ENCODE results near the gene SORT1. TPM values are rescaled to one million over a fixed set of nuclear protein-coding genes. Genes with fewer than 3 reads are reported as not detected.
A peak's percentile ranks its signal among the peaks of the same experiment; 100 is the strongest.

Gene SORT1
- total and polyA plus RNA-seq, 4 donors, result 1.0 to 10.6 (median 3.4) TPM

GRCh38 chr1:109391626-109392025, 6.1 kb downstream of the SORT1 start:
- peak overlapping the region; percentile 8 to 29 for H3K27ac ChIP-seq (ENCODE audit: low read depth in 1 of 2, low read length in 2 of 2)
- DNase-seq (ENCODE audit: low spot score), result no peak
- H3K36me3 ChIP-seq (ENCODE audit: control insufficient read depth in 4 of 4, insufficient read depth in 3 of 4, low read depth in 1 of 4, low read length in 3 of 4), result no peaks in the 10 kb centered on the region
- no peak overlapping the region for H3K9ac ChIP-seq (ENCODE audit: low read depth in 1 of 2, low read length in 2 of 2)
- H3K9me3 ChIP-seq (ENCODE audit: control insufficient read depth in 4 of 4, low read length in 3 of 4), result no peaks in the 10 kb centered on the region
- H3K27me3 ChIP-seq (ENCODE audit: control insufficient read depth in 4 of 4, insufficient read depth in 4 of 4, low read length in 3 of 4), result no peaks in the 10 kb centered on the region
- no peak overlapping the region for H3K4me3 ChIP-seq (ENCODE audit: low read depth in 1 of 3, low read length in 3 of 3)
- peaks cover 0 to 12% (median 5%) of the 10 kb centered on the region in 4 donors for H3K4me1 ChIP-seq (ENCODE audit: control insufficient read depth in 4 of 4, insufficient read depth in 4 of 4, low read length in 3 of 4)
- TF ChIP-seq ZBTB33 (IDR thresholded peaks at IDR 0.05) (no peak), GABPA (IDR thresholded peaks at IDR 0.05 in 1 of 2, conservative IDR thresholded peaks at IDR 0.05 in 1 of 2) (no peak), FOXA1 (IDR thresholded peaks at IDR 0.05) (no peak), MAX (IDR thresholded peaks at IDR 0.05) (no peak), HNF4A (conservative IDR thresholded peaks at IDR 0.05) (no peak), FOXA2 (IDR thresholded peaks at IDR 0.05) (no peak)

- H3K4me1 ChIP-seq (ENCODE audit: control insufficient read depth in 4 of 4, insufficient read depth in 4 of 4, low read length in 3 of 4), result peaks cover 0 to 10% (median 5%) of the 10 kb centered on the region in 4 donors
- H3K4me3 ChIP-seq (ENCODE audit: low read depth in 1 of 3, low read length in 3 of 3), result no peak overlapping the region
- H3K36me3 ChIP-seq (ENCODE audit: control insufficient read depth in 4 of 4, insufficient read depth in 3 of 4, low read depth in 1 of 4, low read length in 3 of 4), result no peaks in the 10 kb centered on the region
- no peaks in the 10 kb centered on the region for H3K27me3 ChIP-seq (ENCODE audit: control insufficient read depth in 4 of 4, insufficient read depth in 4 of 4, low read length in 3 of 4)
- H3K27ac ChIP-seq (ENCODE audit: low read depth in 1 of 2, low read length in 2 of 2), result peak overlapping the region in 1 of 2 donors; percentile 8
- H3K9me3 ChIP-seq (ENCODE audit: control insufficient read depth in 4 of 4, low read length in 3 of 4), result no peaks in the 10 kb centered on the region
- H3K9ac ChIP-seq (ENCODE audit: low read depth in 1 of 2, low read length in 2 of 2), result no peak overlapping the region
- DNase-seq (ENCODE audit: low spot score), result no peak
- WGBS, result 74% methylated on average over 3 of the region's 3 CpGs
- TF ChIP-seq FOXA2 (IDR thresholded peaks at IDR 0.05) (no peak), NR2F2 (IDR thresholded peaks at IDR 0.05) (peak; percentile 65)
Observed at GRCh38 chr1:109391157-109391556, 6.6 kb downstream of the SORT1 start.

- H3K4me3 ChIP-seq (ENCODE audit: low read depth in 1 of 3, low read length in 3 of 3), result no peak overlapping the region
- no peak for DNase-seq (ENCODE audit: low spot score)
- H3K36me3 ChIP-seq (ENCODE audit: control insufficient read depth in 4 of 4, insufficient read depth in 3 of 4, low read depth in 1 of 4, low read length in 3 of 4), result no peaks in the 10 kb centered on the region
- 80% methylated on average over 5 of the region's 5 CpGs for WGBS
- no peaks in the 10 kb centered on the region for H3K9me3 ChIP-seq (ENCODE audit: control insufficient read depth in 4 of 4, low read length in 3 of 4)
- no peak overlapping the region for H3K9ac ChIP-seq (ENCODE audit: low read depth in 1 of 2, low read length in 2 of 2)
- TF ChIP-seq FOXA1 (IDR thresholded peaks at IDR 0.05), result no peak
- H3K27ac ChIP-seq (ENCODE audit: low read depth in 1 of 2, low read length in 2 of 2), result no peak overlapping the region
- H3K4me1 ChIP-seq (ENCODE audit: control insufficient read depth in 4 of 4, insufficient read depth in 4 of 4, low read length in 3 of 4), result peaks cover 0 to 10% (median 5%) of the 10 kb centered on the region in 4 donors
- no peaks in the 10 kb centered on the region for H3K27me3 ChIP-seq (ENCODE audit: control insufficient read depth in 4 of 4, insufficient read depth in 4 of 4, low read length in 3 of 4)
Observed at GRCh38 chr1:109389638-109390341, 7.9 kb downstream of the SORT1 start.

- H3K27ac ChIP-seq (ENCODE audit: low read depth in 1 of 2, low read length in 2 of 2), result no peak overlapping the region
- peaks cover 0 to 10% (median 5%) of the 10 kb centered on the region in 4 donors for H3K4me1 ChIP-seq (ENCODE audit: control insufficient read depth in 4 of 4, insufficient read depth in 4 of 4, low read length in 3 of 4)
- no peaks in the 10 kb centered on the region for H3K36me3 ChIP-seq (ENCODE audit: control insufficient read depth in 4 of 4, insufficient read depth in 3 of 4, low read depth in 1 of 4, low read length in 3 of 4)
- no peaks in the 10 kb centered on the region for H3K9me3 ChIP-seq (ENCODE audit: control insufficient read depth in 4 of 4, low read length in 3 of 4)
- 76% methylated on average over 7 of the region's 7 CpGs for WGBS
- H3K4me3 ChIP-seq (ENCODE audit: low read depth in 1 of 3, low read length in 3 of 3), result no peak overlapping the region
- no peak for DNase-seq (ENCODE audit: low spot score)
- H3K27me3 ChIP-seq (ENCODE audit: control insufficient read depth in 4 of 4, insufficient read depth in 4 of 4, low read length in 3 of 4), result no peaks in the 10 kb centered on the region
- H3K9ac ChIP-seq (ENCODE audit: low read depth in 1 of 2, low read length in 2 of 2), result no peak overlapping the region
- TF ChIP-seq FOXA2 (IDR thresholded peaks at IDR 0.05) (no peak), NR2F2 (IDR thresholded peaks at IDR 0.05) (no peak), TAF1 (conservative IDR thresholded peaks at IDR 0.05) (no peak), RAD21 (IDR thresholded peaks at IDR 0.05) (no peak), RXRA (IDR thresholded peaks at IDR 0.05) (no peak), YY1 (IDR thresholded peaks at IDR 0.05) (no peak), CTCF (IDR thresholded peaks at IDR 0.05; ENCODE audit: low read depth, low read length, missing input control) (no peak), ATF3 (IDR thresholded peaks at IDR 0.05) (no peak)
Observed at GRCh38 chr1:109388884-109389637, 8.7 kb downstream of the SORT1 start.

Data from liver (tissue), 9 donors.